Amygdala (tissue), 56 donors: ENCODE data around the gene ARMC9.

ENCODE experiments used
- DNase-seq, 56 donors: peaks; one replicate each; lab custom pipeline; 2025; lab: John Stamatoyannopoulos, UW

ARMC9 gene

DNA sequence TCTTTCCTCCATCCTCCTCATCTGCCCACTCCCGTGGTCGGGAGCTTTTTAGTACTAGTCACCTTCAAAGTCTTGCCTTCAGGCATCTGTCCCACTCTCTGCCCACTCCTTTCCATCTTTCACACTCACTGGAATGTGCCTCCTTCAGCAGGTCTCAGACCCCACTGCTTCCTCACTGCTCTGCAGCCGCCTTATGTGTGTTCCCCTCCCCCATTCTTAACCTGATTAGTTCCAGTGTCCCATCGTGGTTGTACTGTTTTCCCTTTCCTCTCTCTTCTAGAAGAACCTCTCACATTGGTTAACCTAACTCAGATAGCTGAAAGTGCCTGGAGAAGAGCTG, 3.0 kb downstream of the ARMC9 start:
- no peak for DNase-seq

GRCh38 chr2:231203087-231203486, 4.7 kb downstream of the ARMC9 start:
- no peak for DNase-seq

DNA sequence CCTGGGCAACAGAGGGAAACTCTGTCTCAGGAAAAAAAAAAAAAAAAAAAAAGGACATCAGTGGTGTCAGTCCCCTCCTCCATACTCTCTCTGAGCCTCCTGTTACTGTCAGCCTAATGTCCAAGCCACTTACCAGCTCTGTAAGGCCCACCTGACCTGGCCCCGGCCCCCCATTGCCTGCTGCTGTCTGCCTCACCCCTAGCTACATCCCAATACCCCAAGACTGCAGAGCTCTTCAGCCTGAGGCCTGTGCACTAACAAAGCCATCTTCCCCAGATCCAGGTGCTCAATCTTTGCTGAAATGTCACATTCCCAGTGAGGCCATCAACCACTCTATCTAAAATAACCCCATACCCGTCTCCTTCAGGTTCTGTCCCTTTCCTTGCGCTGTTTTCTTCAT, 5.7 kb downstream of the ARMC9 start:
- no peak for DNase-seq

DNA sequence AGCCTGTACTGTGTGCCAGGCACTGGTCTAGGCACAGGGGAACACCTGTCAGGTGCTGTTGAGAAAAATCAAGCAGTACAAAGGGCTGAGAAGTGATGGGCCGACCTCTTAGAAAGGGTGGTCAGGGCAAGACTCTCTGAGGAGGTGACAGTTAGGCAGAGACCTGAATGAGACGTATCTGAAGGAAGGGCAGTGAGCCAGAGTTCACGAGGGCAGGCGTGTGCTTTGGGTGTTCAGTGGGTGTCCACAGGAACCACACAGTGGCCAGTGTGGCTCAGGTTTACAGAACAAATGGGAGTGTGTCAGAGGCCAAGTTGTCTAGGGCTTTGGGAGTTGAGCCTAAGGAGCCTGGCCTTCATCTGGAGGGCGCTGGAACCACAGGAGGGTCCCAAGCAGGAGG, 6.2 kb downstream of the ARMC9 start:
- no peak for DNase-seq

- no peak for DNase-seq
These were observed 9.3 kb downstream of the ARMC9 start for GRCh38 chr2:231207734-231208133.

DNA sequence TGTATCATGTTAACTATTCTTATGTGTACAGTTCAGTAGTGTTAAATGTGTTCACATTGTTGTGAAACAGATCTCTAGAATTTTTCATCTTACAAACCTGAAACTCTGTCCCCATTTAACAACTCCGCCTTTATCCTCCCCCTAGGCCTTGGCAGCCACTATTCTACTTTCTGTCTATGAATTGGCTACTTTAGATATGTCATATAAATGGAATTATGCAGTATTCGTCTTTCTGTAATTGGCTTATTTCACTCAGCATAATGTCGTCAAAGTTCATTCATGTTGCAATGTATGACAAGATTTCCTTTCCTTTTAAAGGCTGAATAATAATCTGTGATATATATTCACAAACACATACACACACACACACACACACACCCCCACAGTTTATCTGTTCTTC, 12.4 kb downstream of the ARMC9 start:
- no peak for DNase-seq

GRCh38 chr2:231211486-231211885, 13.1 kb downstream of the ARMC9 start:
- DNase-seq, result no peak

DNA sequence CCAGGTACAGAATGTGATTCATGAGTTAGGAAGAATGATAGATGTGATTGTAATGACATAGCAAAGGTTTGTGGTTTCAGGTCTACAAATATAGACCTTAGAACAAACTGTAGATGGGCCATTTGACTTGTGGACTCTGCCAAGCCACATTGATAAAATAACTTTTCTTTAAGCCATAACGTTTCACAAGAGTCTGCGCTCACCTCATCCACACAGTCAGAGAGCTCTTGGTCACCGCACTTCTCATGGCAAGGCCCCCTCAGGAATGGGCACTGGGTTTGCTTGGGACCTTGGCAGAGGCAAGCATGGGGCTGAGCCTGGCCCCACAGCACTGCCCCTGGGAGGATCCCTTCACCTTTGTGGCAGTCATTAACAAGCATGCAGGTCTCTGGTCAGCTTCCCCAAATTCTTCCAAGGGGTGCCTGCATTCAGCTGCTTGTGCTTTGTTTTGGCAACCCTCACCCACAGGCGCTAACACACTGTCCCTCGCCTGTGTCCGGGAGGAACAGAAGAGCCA, 14.0 kb downstream of the ARMC9 start:
- no peak for DNase-seq

GRCh38 chr2:231213931-231214642, 15.7 kb downstream of the ARMC9 start:
- no peak for DNase-seq

- DNase-seq, result no peak
These were observed 19.9 kb downstream of the ARMC9 start for GRCh38 chr2:231218366-231218765.

- DNase-seq, result no peak
These were observed 20.9 kb downstream of the ARMC9 start for GRCh38 chr2:231219289-231219688.

DNA sequence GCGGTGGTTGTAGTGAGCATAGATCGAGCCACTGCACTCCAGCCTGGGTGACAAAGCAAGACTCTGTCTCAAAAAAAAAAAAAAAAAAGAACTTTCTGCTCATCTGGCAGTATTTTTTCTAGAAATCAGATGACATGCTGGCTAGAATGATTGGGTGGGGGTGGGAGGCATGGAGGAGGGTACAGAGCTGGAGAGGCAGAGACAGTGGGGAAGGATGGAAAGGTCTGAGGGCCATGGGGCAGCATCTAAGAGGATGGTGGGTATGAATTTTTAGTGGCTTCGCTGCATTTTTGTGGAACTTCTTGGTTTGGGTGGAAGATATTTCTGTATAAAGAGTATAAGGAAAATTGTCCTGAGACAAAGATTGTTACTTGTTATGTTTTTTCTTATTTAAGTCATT, 23.3 kb downstream of the ARMC9 start:
- no peak for DNase-seq

DNA sequence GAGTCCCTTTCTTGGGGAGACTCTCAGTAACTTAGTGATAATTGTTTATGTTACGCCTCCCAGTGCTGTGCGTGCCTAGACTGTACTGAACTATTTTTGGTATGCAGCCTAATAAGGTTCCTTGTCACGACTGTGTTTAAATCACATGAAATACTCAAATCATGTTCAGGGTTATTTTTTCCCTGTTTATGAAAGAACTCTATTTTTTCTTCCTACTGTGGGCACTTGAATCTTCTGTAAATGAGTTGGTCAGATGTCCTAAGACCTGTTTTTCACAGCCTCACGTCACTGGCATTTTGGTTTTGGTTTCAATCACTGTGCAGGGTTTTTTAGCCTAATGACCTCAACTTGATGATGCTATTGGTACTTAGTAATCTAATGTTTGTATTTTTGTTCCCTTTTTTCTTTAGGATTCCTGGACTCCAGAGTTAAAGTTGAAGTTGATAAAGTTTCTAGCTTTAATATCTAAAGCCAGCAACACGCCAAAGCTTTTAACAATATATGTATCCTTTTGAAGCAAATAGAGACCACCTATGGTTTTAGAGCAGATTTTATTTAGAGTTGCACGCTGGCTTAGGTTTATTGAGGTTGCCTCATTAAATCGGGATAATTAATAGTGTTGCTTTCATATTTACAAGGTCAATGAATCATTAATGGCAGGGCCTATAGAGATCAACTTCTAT, 24.0 kb downstream of the ARMC9 start:
- DNase-seq, result no peak

GRCh38 chr2:231223001-231223375, 24.6 kb downstream of the ARMC9 start:
- no peak for DNase-seq

DNA sequence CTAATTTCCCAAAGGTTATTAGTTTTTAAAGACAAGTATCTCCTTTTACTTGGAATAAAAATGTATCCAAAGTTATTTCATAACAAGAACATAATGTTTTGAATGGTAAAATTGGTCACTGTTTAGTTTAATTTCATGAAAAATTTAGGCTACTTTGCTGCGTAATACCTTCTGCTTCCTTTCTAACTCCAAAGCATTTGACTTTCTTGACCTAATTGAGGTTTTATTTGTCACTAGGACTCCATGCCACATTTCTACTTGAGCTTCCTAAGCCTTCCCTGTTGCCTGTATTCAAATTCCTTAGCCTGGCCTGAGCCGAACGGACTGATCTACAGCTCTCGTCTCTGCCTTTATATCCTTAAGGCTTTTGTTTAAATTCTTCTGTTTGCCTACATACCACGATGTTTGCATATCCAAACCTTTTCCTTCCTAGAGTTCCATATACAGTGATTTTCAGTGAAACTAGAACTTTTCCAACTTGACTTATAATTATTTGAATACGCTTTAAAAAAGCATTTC, 25.1 kb downstream of the ARMC9 start:
- no peak for DNase-seq

- peak in 43 of 56 donors; percentile 6 to 82 (median 42) for DNase-seq
These were observed 29.1 kb downstream of the ARMC9 start for GRCh38 chr2:231227310-231228162.

DNA sequence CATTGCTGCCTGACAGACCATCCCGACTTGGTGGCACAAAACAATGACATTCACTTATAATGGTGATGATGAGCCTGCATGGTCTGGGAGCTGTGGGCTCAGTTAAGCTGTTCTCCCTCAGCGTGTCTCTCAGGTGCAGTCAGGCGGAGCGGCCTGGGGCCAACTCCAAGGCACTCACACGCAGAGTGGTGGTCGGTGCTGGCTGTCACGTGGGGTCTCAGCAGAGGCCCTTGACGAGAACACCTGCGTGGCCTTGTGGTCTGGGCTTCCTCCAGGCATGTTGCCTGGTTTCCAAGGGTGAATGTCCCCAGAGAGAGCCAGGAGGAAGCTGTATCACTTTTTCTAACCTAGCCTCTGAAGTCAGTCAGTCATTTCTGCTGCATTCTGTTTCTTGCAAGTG, 29.8 kb downstream of the ARMC9 start:
- DNase-seq, result no peak

DNA sequence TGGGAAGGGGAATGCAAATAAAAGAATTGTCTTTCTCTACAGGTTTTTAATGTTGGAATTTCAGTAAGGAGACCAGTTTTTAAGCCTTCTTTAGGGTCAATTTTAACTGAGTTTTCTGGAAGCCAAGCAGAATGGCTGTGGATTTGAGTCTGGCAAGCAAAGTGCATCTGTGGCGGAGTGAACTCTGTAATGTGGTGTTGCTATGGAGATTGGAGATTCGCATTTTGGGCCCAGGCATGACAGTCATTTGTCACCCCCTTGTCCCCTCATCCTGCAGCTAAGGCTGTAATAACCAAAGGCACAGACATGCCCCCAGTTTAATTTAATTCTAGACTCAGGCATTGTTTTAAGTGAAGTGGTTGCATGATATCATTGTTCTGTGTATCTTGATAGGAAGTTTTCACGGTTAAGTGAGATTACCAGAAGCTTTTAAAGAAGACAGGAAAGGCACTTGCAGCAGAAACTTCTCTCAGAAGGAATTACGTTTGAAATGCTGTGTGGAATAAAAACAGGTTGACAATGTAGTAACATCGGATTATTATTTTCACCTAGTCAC, 30.6 kb downstream of the ARMC9 start:
- no peak for DNase-seq

DNA sequence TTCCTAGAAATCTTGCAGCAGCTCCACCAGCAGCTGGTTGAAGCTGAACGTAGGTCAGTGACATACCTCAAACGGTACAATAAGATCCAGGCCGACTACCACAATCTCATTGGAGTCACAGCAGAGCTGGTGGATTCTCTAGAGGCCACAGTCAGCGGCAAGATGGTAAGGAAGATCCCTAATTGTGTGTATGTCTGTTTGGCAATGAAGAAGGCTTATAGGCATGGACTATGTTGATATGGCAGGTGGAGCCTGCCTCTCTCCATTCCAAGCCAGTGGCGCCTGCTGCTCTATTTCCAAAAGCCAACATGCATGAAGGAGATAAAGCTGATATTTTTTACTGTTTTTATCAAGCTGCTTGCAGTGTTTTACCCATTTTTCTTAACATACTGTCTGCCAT, 36.8 kb downstream of the ARMC9 start:
- DNase-seq, result no peak

- DNase-seq, result no peak
These were observed 40.3 kb downstream of the ARMC9 start for GRCh38 chr2:231238689-231239088.

- no peak for DNase-seq
These were observed 41.3 kb downstream of the ARMC9 start for GRCh38 chr2:231239751-231240150.
